ENCODE results near the gene DIO2. TPM values are rescaled to one million over a fixed set of nuclear protein-coding genes. Genes with fewer than 3 reads are reported as not detected.

The DIO2 gene
- total RNA-seq, 3 donors from 2014 or later: 0.41 to 1.3 (median 1.1) TPM

GRCh38 chr14:80167793-80168448, 43.4 kb downstream of the DIO2 start:
- no peaks in the 10 kb centered on the region for H3K36me3 ChIP-seq (ENCODE audit: low read depth)
- no peak for DNase-seq
- ATAC-seq: no peak
- H3K4me3 ChIP-seq: no peak overlapping the region
- intact Hi-C loops (cut with DNase I, micrococcal nuclease): no loop called here
- no peak for TF ChIP-seq CTCF (IDR thresholded peaks at IDR 0.05)
- H3K4me1 ChIP-seq (ENCODE audit: low read depth): no peaks in the 10 kb centered on the region
- no peaks in the 10 kb centered on the region for H3K9me3 ChIP-seq

GRCh38 chr14:80164991-80165721, 46.1 kb downstream of the DIO2 start:
- Histone ChIP-seq H3K36me3 (ENCODE audit: low read depth) (no peaks in the 10 kb centered on the region), H3K4me3 (no peak overlapping the region), H3K4me1 (ENCODE audit: low read depth) (no peaks in the 10 kb centered on the region), H3K9me3 (no peaks in the 10 kb centered on the region)
- intact Hi-C loops (cut with DNase I, micrococcal nuclease): no loop called here
- DNase-seq (no peak), ATAC-seq (no peak)
- no peak for TF ChIP-seq CTCF (IDR thresholded peaks at IDR 0.05)

- no peak for ATAC-seq
- no peak overlapping the region for H3K4me3 ChIP-seq
Observed at GRCh38 chr14:80152763-80153162, 58.5 kb downstream of the DIO2 start.

GRCh38 chr14:80152166-80152565, 59.1 kb downstream of the DIO2 start:
- Histone ChIP-seq H3K4me1 (ENCODE audit: low read depth) (no peaks in the 10 kb centered on the region), H3K36me3 (ENCODE audit: low read depth) (no peaks in the 10 kb centered on the region), H3K9me3 (no peaks in the 10 kb centered on the region), H3K4me3 (no peak overlapping the region)
- ATAC-seq: no peak
- DNase-seq: no peak
- intact Hi-C loops (cut with DNase I, micrococcal nuclease): no loop called here
- no peak for TF ChIP-seq CTCF (IDR thresholded peaks at IDR 0.05)

More at GRCh38 chr14:80152763-80153162, 58.5 kb downstream of the DIO2 start:
- TF ChIP-seq CTCF (IDR thresholded peaks at IDR 0.05): no peak
- no peak for DNase-seq
- no peaks in the 10 kb centered on the region for H3K9me3 ChIP-seq
- intact Hi-C loops (cut with DNase I, micrococcal nuclease): no loop called here
- no peaks in the 10 kb centered on the region for H3K4me1 ChIP-seq (ENCODE audit: low read depth)
- no peaks in the 10 kb centered on the region for H3K36me3 ChIP-seq (ENCODE audit: low read depth)

GRCh38 chr14:80150301-80150700, 61.0 kb downstream of the DIO2 start:
- H3K9me3 ChIP-seq: no peaks in the 10 kb centered on the region
- intact Hi-C loops (cut with DNase I, micrococcal nuclease): no loop called here
- DNase-seq (no peak), ATAC-seq (no peak)
- no peaks in the 10 kb centered on the region for H3K4me1 ChIP-seq (ENCODE audit: low read depth)
- H3K36me3 ChIP-seq (ENCODE audit: low read depth): no peaks in the 10 kb centered on the region
- no peak overlapping the region for H3K4me3 ChIP-seq
- TF ChIP-seq CTCF (IDR thresholded peaks at IDR 0.05): no peak

All from mucosa of descending colon (tissue), 3 donors.